Measurements from ENCODE around the gene PRDX5. TPM values are rescaled to one million over a fixed set of nuclear protein-coding genes. Genes with fewer than 3 reads are reported as not detected.

Gene PRDX5
- total and polyA plus RNA-seq, 9 of the 15 experiments (the other 6 are each of a cell fraction or from before 2014, with no cell fraction given), result 40.8 to 327 (median 204) TPM

GRCh38 chr11:64313491-64314145, 4.3 kb upstream of the PRDX5 start (continued):
- TF ChIP-seq ZBTB40 (IDR thresholded peaks at IDR 0.05) (no peak), ZBTB40 (CRISPR knock-in tag; IDR thresholded peaks at IDR 0.05) (no peak), SNAPC5 (CRISPR knock-in tag; IDR thresholded peaks at IDR 0.05) (no peak), ZZZ3 (IDR thresholded peaks at IDR 0.05) (no peak), OTX1 (CRISPR knock-in tag; IDR thresholded peaks at IDR 0.05) (no peak), SMAD4 (CRISPR knock-in tag; conservative IDR thresholded peaks at IDR 0.05) (no peak), HMGN3 (IDR thresholded peaks at IDR 0.05; ENCODE audit: borderline replicate concordance, extremely low read depth, insufficient read length, low read depth, low read length) (peak; percentile 30), RBFOX2 (IDR thresholded peaks at IDR 0.05; ENCODE audit: low read depth, low read length) (peak; percentile 29; the same call in 1 of the 2 replicates), PTBP1 (IDR thresholded peaks at IDR 0.05; ENCODE audit: low read depth, low read length) (no peak), ZFP1 (CRISPR knock-in tag; IDR thresholded peaks at IDR 0.05) (no peak)
